HG02981 (cell line): ENCODE results near the gene NCKAP5L.

Experiments used
- ATAC-seq: cut with Tn5 transposase; IDR thresholded peaks from one replicate; pipeline ENCODE4 v1.9.1; 2021; ENCODE audit warnings: mild to moderate bottlenecking, moderate library complexity; ENCODE audit not compliant: unreplicated experiment

Gene NCKAP5L

GRCh38 chr12:49803693-49804450 lies 24.3 kb downstream of the NCKAP5L start:
- ATAC-seq = no peak

GRCh38 chr12:49801141-49802063 lies 26.8 kb downstream of the NCKAP5L start:
- ATAC-seq = no peak

DNA sequence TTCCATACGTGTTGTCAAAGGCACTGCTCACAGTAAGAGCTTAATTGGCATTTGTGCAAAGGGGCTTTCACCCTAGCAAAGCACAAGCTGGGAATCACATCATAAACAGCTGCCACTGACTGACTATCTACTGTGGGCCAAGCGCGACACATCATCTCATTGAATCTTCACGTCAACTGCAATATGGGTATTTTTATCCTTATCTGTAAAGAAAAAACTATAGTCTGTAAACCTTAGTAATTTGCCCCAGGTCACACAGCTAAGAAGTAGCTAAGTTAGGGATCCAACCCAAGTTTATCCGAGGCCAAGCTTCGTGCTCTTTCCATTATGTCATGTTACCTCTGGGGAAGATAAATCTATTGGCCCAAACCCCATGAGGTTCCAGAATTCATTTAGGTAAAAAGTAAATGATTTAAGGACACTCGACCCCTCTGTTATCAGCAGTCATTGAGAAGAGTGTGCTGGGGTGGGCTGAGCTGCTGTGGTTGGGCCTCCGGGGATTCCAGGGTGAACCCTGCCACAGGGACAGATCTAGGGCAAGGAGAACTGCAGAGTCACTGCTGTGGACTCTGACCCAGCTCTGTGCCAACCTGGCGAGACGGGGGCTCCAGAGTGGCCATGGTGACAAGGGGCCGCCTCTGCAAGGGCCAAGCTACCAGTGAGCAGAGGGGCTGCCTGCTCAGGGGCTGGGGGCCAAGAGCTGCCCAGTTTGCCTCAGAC lies 27.6 kb downstream of the NCKAP5L start:
- no peak for ATAC-seq

DNA sequence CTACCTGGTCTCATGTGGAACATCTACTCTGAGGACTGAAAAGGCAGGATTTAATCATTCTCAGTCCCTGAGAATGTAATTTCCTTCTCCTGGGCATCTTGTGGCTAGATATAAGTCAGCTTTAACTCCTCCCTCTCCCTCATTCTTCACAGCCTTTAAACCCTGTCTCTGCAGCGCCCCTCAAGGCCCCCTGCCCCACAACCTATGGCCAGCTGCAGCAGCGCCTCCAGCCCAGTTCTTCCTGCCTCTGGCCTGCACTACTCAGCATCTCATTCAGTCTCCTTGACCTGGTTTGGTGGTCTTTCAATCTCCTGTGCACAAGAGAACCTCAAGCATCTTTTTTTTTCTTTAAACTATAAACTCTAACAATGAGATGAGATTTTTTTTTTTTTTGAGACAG lies 29.3 kb downstream of the NCKAP5L start:
- no peak for ATAC-seq

- ATAC-seq = no peak
Observed at GRCh38 chr12:49798248-49798647, 30.0 kb downstream of the NCKAP5L start.

GRCh38 chr12:49797449-49797776 lies 30.8 kb downstream of the NCKAP5L start:
- ATAC-seq = no peak

DNA sequence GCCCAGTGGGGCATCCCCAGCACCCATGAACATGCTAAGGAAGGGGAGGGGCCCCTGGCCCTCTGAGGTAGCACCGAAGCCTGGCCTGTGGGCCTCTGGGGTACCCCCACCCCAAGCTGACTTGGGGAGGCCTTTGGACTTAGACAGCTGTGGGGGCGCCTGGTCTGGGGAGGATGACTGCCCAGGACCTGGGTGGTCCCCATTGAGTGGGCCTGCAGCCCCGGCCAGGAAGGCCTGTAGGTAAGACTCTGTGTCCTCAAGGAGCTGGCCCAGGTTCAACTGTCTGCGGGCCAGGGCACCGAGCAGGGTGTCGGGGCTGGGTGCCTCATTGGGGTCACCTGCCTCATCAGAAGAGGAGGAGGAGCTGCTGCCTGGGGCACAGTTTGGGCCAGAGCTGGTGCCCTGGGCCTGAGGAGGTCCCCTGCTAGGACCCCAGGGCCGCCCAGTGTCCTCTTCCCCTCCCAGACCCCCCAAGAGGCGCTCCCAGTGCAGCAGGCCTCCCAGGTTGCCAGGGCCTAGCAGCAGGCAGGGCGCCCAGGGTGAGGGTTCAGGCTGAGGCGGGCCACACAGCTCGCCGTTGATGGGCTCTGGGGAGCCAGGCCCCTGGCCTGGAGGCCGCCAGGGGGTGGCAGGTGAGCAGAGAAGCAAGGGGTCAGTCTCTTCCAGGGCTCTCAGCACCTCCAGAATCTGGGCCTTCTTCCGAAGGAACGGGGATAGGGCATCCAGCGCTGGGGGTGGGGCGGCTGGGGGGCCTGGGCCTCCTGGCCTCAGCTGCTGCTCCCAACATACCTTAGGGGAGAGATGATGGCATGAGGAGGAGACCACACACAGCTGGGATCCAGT lies 31.4 kb downstream of the NCKAP5L start:
- ATAC-seq = no peak

DNA sequence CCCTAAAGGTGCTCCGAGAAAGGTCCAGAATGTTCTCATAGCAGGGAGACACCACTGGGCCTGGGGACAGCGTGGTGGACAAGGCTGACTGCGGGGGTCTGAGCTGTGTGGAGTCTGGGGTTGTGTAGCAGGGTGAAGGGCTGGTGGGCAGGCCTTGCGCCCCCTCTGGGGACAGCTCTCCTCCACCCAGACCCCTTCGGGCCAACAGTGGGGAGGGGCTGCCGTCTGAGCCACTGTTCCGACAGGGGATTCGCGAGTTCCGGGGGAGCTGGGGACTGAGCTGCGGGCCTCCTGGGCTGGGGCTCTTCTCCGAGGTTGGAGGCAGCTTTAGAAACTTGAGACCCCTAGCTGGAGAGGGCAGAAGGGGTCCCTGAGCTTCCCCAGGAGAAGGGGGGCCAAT lies 32.1 kb downstream of the NCKAP5L start:
- no peak for ATAC-seq

GRCh38 chr12:49795654-49796105 lies 32.5 kb downstream of the NCKAP5L start:
- ATAC-seq = no peak

GRCh38 chr12:49794811-49795653 lies 33.2 kb downstream of the NCKAP5L start:
- no peak for ATAC-seq

GRCh38 chr12:49794021-49794420 lies 34.2 kb downstream of the NCKAP5L start:
- no peak for ATAC-seq

- ATAC-seq = no peak
Observed at GRCh38 chr12:49793620-49794019, 34.6 kb downstream of the NCKAP5L start.

DNA sequence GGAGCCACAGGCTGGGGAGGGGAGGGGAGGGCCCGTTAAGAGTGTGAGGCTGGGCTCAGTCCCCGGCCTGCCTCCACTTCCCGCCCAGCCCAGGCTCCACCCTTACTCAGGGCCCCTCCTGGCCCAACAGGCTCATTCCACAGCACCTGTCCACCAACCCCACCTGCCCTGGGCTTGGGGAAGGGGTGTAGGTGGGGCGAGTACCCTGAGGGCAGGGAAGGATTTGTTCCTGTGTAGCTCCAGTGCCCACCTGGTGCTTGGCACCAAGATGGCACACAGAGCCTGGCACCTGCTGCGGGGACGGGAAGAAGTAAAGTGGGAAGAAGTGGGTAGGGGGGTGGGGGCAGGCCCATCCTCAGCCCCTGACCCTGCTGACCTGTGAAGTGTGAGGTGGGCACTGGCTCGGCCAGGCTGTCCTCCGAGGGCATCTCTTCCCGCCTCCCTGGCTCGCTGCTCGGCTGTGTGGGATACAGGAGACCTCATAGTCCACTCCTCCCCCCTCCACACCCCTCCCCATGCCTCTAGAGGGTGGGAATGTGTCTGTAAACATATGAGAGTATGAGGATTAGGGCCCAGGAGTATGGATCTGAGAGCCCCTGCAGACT lies 35.1 kb downstream of the NCKAP5L start:
- no peak for ATAC-seq

DNA sequence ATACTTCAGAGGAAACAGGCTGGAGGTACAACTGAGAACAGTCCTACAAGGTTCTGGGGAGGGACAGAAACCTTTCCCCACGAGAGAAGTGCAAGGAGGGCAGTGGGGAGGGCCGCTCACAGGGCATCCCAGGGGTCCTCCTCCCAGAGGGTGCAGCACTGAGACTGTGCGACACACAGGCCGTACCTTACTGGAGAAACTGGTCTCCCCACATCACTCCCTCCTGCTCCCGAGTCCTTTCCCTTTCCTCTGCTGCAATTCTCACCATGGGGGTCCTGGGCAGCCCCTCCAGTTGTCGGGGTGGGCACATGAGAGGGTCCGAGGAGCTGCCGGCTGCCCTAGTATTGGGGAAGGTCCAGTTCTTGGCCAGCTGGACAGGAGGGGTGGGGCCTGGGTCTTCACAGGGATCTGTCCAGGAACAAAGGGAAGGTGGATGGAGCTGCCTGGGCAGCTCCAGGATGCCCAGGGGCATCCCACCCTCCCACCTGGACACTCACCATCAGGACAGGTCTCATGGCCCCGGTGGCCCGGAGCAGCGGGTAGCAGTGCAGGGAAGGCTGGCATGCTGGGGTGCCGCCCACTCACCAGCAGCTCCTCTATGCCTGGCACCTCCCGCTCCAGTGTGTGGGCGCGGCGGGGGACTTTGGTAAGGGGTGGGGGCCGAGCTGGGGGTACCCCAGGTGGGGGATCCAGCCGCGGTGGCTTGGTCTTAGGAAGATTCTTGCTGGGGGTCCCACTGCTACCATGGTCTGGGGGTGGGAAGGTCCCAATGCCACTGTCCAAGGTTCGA lies 35.8 kb downstream of the NCKAP5L start:
- ATAC-seq = no peak

GRCh38 chr12:49791700-49792099 lies 36.5 kb downstream of the NCKAP5L start:
- no peak for ATAC-seq

- no peak for ATAC-seq
Observed at GRCh38 chr12:49790741-49791555, 37.3 kb downstream of the NCKAP5L start.

GRCh38 chr12:49789992-49790391 lies 38.2 kb downstream of the NCKAP5L start:
- no peak for ATAC-seq

GRCh38 chr12:49787672-49788071 lies 40.5 kb downstream of the NCKAP5L start:
- no peak for ATAC-seq
